Posterior vena cava (tissue), 2 donors: ENCODE data around the gene SERPINB10. TPM values are rescaled to one million over a fixed set of nuclear protein-coding genes. Genes with fewer than 3 reads are reported as not detected.

Experiments
- DNase-seq: peaks from one replicate; pipeline ENCODE4 v3.0.0-alpha.2; 2020; ENCODE audit warnings: low spot score
- intact Hi-C, 2 donors: fragments of 100-400 bp; cut with DNase I; formaldehyde crosslinking; loops; one replicate each; pipeline versions ENCODE4 v1.14.1 to v1.14.2; 2022 to 2023
- total RNA-seq, 2 donors: library from RNA; stranded (reverse); fragmentation: NEBNext Ultra II Directional; extraction: Animal tissue kit (Norgen Biotek cat#: 25700); gene quantifications; one replicate each; pipeline ENCODE4 v1.2.1, GENCODE V29; 2021
- donor health status: DM: yes; HTN: yes; CAD: no.
- donor health status: DM: yes; HTN: yes; CAD: no.

Gene SERPINB10
- total RNA-seq, 2 donors from 2014 or later: not detected

GRCh38 chr18:63971320-63972001 is 63.7 kb downstream of the SERPINB10 start:
- intact Hi-C loops: no loop called here

GRCh38 chr18:63972002-63972376 is 64.2 kb downstream of the SERPINB10 start:
- intact Hi-C loops: no loop called here

More at GRCh38 chr18:63971320-63972001, 63.7 kb downstream of the SERPINB10 start:
- DNase-seq: no peak

GRCh38 chr18:63974991-63975390 is 67.2 kb downstream of the SERPINB10 start:
- intact Hi-C loops: no loop called here

More at GRCh38 chr18:63972002-63972376, 64.2 kb downstream of the SERPINB10 start:
- DNase-seq: no peak

GRCh38 chr18:63975628-63976027 is 67.9 kb downstream of the SERPINB10 start:
- intact Hi-C loops: no loop called here

More at GRCh38 chr18:63974991-63975390, 67.2 kb downstream of the SERPINB10 start:
- DNase-seq: no peak

GRCh38 chr18:63977040-63977439 is 69.3 kb downstream of the SERPINB10 start:
- intact Hi-C loops: no loop called here
- DNase-seq: no peak

More at GRCh38 chr18:63975628-63976027, 67.9 kb downstream of the SERPINB10 start:
- no peak for DNase-seq

GRCh38 chr18:63979409-63979920 is 71.7 kb downstream of the SERPINB10 start:
- no peak for DNase-seq
- intact Hi-C loops: no loop called here

GRCh38 chr18:63980027-63980426 is 72.3 kb downstream of the SERPINB10 start:
- DNase-seq: no peak
- intact Hi-C loops: no loop called here

GRCh38 chr18:63980896-63981460 is 73.2 kb downstream of the SERPINB10 start:
- no peak for DNase-seq
- intact Hi-C loops: no loop called here

- DNase-seq: no peak
- intact Hi-C loops: no loop called here
Measured at GRCh38 chr18:63981719-63982118, 74.0 kb downstream of the SERPINB10 start.

- intact Hi-C loops: no loop called here
- DNase-seq: no peak
Measured at GRCh38 chr18:63982361-63982760, 74.6 kb downstream of the SERPINB10 start.

Other genes starting within 250 kb of the SERPINB10 start
- gene SERPINB3, start 246.1 kb upstream of the SERPINB10 start, total RNA-seq: not detected
- gene SERPINB11, start 205.0 kb upstream of the SERPINB10 start, total RNA-seq: not detected
- not detected for gene SERPINB7, start 132.5 kb upstream of the SERPINB10 start, total RNA-seq
- gene SERPINB2, start 20.3 kb upstream of the SERPINB10 start, total RNA-seq: 1 to 10 TPM in 1 of 2 donors, under 1 TPM in 1; 0.46 to 1.2 TPM
- gene HMSD, start 41.3 kb downstream of the SERPINB10 start, total RNA-seq: not detected
- 10 to 100 TPM; 19.6 to 31.1 TPM for gene SERPINB8, start 62.1 kb downstream of the SERPINB10 start, total RNA-seq
- not detected for gene LINC00305, start 241.1 kb downstream of the SERPINB10 start, total RNA-seq